GM12878 (cell line): Measurements from ENCODE around the gene GLI1. TPM values are rescaled to one million over a fixed set of nuclear protein-coding genes. Genes with fewer than 3 reads are reported as not detected.

ENCODE experiments used
- ATAC-seq: fragments of 200-7000 bp; cut with Tn5 transposase; 3 replicates; pipeline ENCODE4 v1.9.1; 2020; ENCODE audit warnings: mild to moderate bottlenecking, moderate library complexity
- BruUV-seq: library from RNA; stranded (reverse); fragments of 400-500 nt; replicated peaks from 2 replicates; lab custom pipeline; 2021; lab: Mats Ljungman, UMichigan
- CTCF ChIA-PET: fragments of 300-600 bp; sonication (Branson Sonifier 250); formaldehyde crosslinking; extraction: SDS; loops from one replicate; lab custom pipeline; 2021; ENCODE audit warnings: inconsistent platforms; lab: Yijun Ruan, JAX
- POLR2A ChIA-PET: fragments of 350-600 bp; formaldehyde crosslinking; extraction: SDS; loops from one replicate; lab custom pipeline; 2021; ENCODE audit warnings: inconsistent platforms; lab: Charles Lee
- RAD21 ChIA-PET: fragments of 300-600 bp; sonication (Branson Sonifier 250); formaldehyde crosslinking; loops from one replicate; lab custom pipeline; 2023; ENCODE audit warnings: antibody characterized with exemption; ENCODE audit not compliant: unreplicated experiment; lab: Charles Lee
- SMC1A ChIA-PET: fragments of 300-600 bp; sonication (Branson Sonifier 250); formaldehyde crosslinking; loops from one replicate; lab custom pipeline; 2023; ENCODE audit not compliant: unreplicated experiment, uncharacterized antibody; lab: Charles Lee
- DNase-seq: peaks from one replicate; pipeline ENCODE4 v3.0.0-alpha.2; 2011; ENCODE audit warnings: low read depth, low spot score
- FAIRE-seq: peaks from 3 replicates; lab custom pipeline; 2011; peaks lifted over from hg19 to GRCh38; lab: Jason Lieb, UNC
- H2AFZ ChIP-seq: 2 replicates; pipeline ENCODE4 v1.6.0; 2011; ENCODE audit warnings: low read depth, low read length, control low read depth; ENCODE audit not compliant: control insufficient read depth
- H3K27ac ChIP-seq: 2 replicates; pipeline ENCODE4 v1.5.1; 2011; ENCODE audit warnings: control low read depth; ENCODE audit not compliant: control insufficient read depth, insufficient read depth
- H3K27me3 ChIP-seq, 2 experiments: replicated peaks in 1 of 2; 2 replicates each; pipeline versions ENCODE4 v1.6.0 to v1.6.1; 2011; ENCODE audit warnings: low read length in 1 of 2; ENCODE audit not compliant: control insufficient read depth in 2 of 2, insufficient read depth in 2 of 2
- H3K36me3 ChIP-seq, 2 experiments: 2 replicates each; pipeline ENCODE4 v1.5.1; 2011; ENCODE audit warnings: low read length in 1 of 2; ENCODE audit not compliant: control insufficient read depth in 2 of 2, insufficient read depth in 2 of 2
- H3K4me1 ChIP-seq: 2 replicates; pipeline ENCODE4 v1.6.1; 2011; ENCODE audit warnings: mild to moderate bottlenecking, low read length, moderate library complexity, mixed read lengths; ENCODE audit not compliant: control insufficient read depth, insufficient read depth
- H3K4me2 ChIP-seq: 2 replicates; pipeline ENCODE4 v1.6.0; 2011; ENCODE audit warnings: control low read depth; ENCODE audit not compliant: control insufficient read depth, insufficient read depth
- H3K4me3 ChIP-seq: fragments of 200-600 bp; sonication (generic); 2 replicates; pipeline ENCODE4 v1.5.1; 2016
- H3K79me2 ChIP-seq: 2 replicates; pipeline ENCODE4 v1.6.0; 2011; ENCODE audit warnings: low read length; ENCODE audit not compliant: control insufficient read depth, insufficient read depth
- H3K9ac ChIP-seq: 2 replicates; pipeline ENCODE4 v1.8.0; 2011; ENCODE audit warnings: low read length, control low read depth, mixed read lengths; ENCODE audit not compliant: control insufficient read depth, insufficient read depth
- H3K9me3 ChIP-seq: replicated peaks from 3 replicates; pipeline ENCODE4 v1.5.1; 2011; ENCODE audit warnings: mild to moderate bottlenecking, low read length; ENCODE audit not compliant: control insufficient read depth, insufficient read depth
- H4K20me1 ChIP-seq: 2 replicates; pipeline ENCODE4 v1.6.0; 2011; ENCODE audit not compliant: control insufficient read depth, insufficient read depth
- BRCA1 ChIP-seq: IDR thresholded peaks from 2 replicates; pipeline ENCODE4 v1.6.1; 2011; ENCODE audit warnings: low read depth, low read length, improper control_type of control experiment
- CBFB ChIP-seq: IDR thresholded peaks from 2 replicates; pipeline ENCODE4 v1.6.1; 2016; ENCODE audit warnings: antibody characterized with exemption, low read depth
- CHD2 ChIP-seq: IDR thresholded peaks from 2 replicates; pipeline ENCODE4 v1.6.1; 2011; ENCODE audit warnings: low read depth, low read length, improper control_type of control experiment, borderline replicate concordance
- HCFC1 ChIP-seq: fragments of 150-350 bp; IDR thresholded peaks from 2 replicates; pipeline ENCODE4 v1.6.1; 2014; ENCODE audit warnings: low read length
- HDAC2 ChIP-seq: fragments of 200-600 bp; sonication (generic); IDR thresholded peaks from 2 replicates; pipeline ENCODE4 v1.6.1; 2017
- MEF2A ChIP-seq: IDR thresholded peaks from 2 replicates; pipeline ENCODE4 v1.6.1; 2011; ENCODE audit warnings: low read depth, mild to moderate bottlenecking, low read length, moderate library complexity; ENCODE audit not compliant: insufficient read depth
- MTA2 ChIP-seq: fragments of 450-650 bp; IDR thresholded peaks from 2 replicates; pipeline ENCODE4 v1.6.1; 2016; ENCODE audit warnings: low read depth, mild to moderate bottlenecking, moderate library complexity
- NBN ChIP-seq: fragments of 450-650 bp; IDR thresholded peaks from 2 replicates; pipeline ENCODE4 v1.6.1; 2016
- NFYB ChIP-seq: IDR thresholded peaks from 2 replicates; pipeline ENCODE4 v1.6.1; 2011; ENCODE audit warnings: low read depth, mild to moderate bottlenecking, low read length, improper control_type of control experiment, moderate library complexity; ENCODE audit not compliant: insufficient read depth
- PAX5 ChIP-seq: IDR thresholded peaks from 2 replicates; pipeline ENCODE4 v1.6.1; 2011; ENCODE audit warnings: low read depth, low read length, borderline replicate concordance
- SIX5 ChIP-seq: IDR thresholded peaks from 2 replicates; pipeline ENCODE4 v1.6.1; 2011; ENCODE audit warnings: mild to moderate bottlenecking, low read depth, low read length, moderate library complexity; ENCODE audit not compliant: severe bottlenecking
- SKIL ChIP-seq: fragments of 450-650 bp; IDR thresholded peaks from 2 replicates; pipeline ENCODE4 v1.6.1; 2017; ENCODE audit warnings: mild to moderate bottlenecking, low read depth, inconsistent platforms; ENCODE audit not compliant: poor library complexity, severe bottlenecking
- SPI1 ChIP-seq: IDR thresholded peaks from 2 replicates; pipeline ENCODE4 v1.6.1; 2011; ENCODE audit warnings: low read depth, mild to moderate bottlenecking, low read length, moderate library complexity, borderline replicate concordance; ENCODE audit not compliant: insufficient read depth
- SREBF1 ChIP-seq: IDR thresholded peaks from 2 replicates; pipeline ENCODE4 v1.6.1; 2012; ENCODE audit warnings: mild to moderate bottlenecking, low read length
- WRNIP1 ChIP-seq: IDR thresholded peaks from 2 replicates; pipeline ENCODE4 v1.6.1; 2011; ENCODE audit warnings: low read depth, low read length, improper control_type of control experiment, borderline replicate concordance
- ZNF207 ChIP-seq: fragments of 450-650 bp; IDR thresholded peaks from 2 replicates; pipeline ENCODE4 v1.6.1; 2014; ENCODE audit warnings: antibody characterized with exemption, mild to moderate bottlenecking, borderline replicate concordance
- ZNF24 ChIP-seq: fragments of 450-650 bp; IDR thresholded peaks from 2 replicates; pipeline ENCODE4 v1.6.1; 2017; ENCODE audit warnings: antibody characterized with exemption, mild to moderate bottlenecking
- ZNF687 ChIP-seq: fragments of 450-650 bp; IDR thresholded peaks from 2 replicates; pipeline ENCODE4 v1.6.1; 2017; ENCODE audit warnings: mild to moderate bottlenecking, moderate library complexity
- WGBS: methylation state at CpG from one replicate; pipeline ENCODE4 v1.1.6; 2016; ENCODE audit warnings: low lambda C conversion rate; ENCODE audit not compliant: insufficient replicate concordance, insufficient coverage; ENCODE audit errors: missing lambda C conversion rate; 5-methylcytosine and 5-hydroxymethylcytosine counted together
- in situ Hi-C: fragments of 300-500 bp; cut with MboI; formaldehyde crosslinking; loops from 9 replicates; pipeline ENCODE4 v1.14.3; 2018; ENCODE audit warnings: mixed read lengths
- intact Hi-C: fragments of 100-400 bp; cut with micrococcal nuclease; formaldehyde crosslinking; loops from one replicate; pipeline ENCODE4 v1.14.2; 2022; ENCODE audit not compliant: unreplicated experiment
- polyA plus RNA-seq, 11 experiments: library from polyadenylated mRNA; depleted of rRNA in 4 of 11; unstranded in 6 of 11; stranded (reverse) in 5 of 11; fragments of >200 nt; fragmentation: Nextera tagmentation in 4 of 11; fragmentation: Illumina TruSeq in 1 of 11; extraction: Ambion mirVana in 4 of 11; extraction: Trizol in 1 of 11; gene quantifications; 1 replicate in 1 of 11; 2 replicates in 10 of 11; pipeline versions ENCODE4 v1.2.1 to v1.2.3, GENCODE V29; 2011 to 2016; ENCODE audit warnings: inconsistent platforms in 2 of 11, missing spikeins in 2 of 11, low read depth in 1 of 11
- total RNA-seq, 4 experiments: library from RNA; depleted of rRNA in 3 of 4; stranded (reverse); fragments of >200 nt in 3 of 4; fragmentation: Illumina TruSeq in 1 of 4; extraction: Trizol in 1 of 4; gene quantifications; 2 replicates each; pipeline versions ENCODE4 v1.2.1 to v1.2.3, GENCODE V29; 2013 to 2021

GLI1 gene
- total and polyA plus RNA-seq, 10 of the 15 experiments (the other 5 are each of a cell fraction or from before 2014, with no cell fraction given): 0.27 to 1.2 (median 0.49) TPM

GRCh38 chr12:57520053-57520818 is 60.7 kb downstream of the GLI1 start, which contains the start of gene DDIT3:
DDIT3 (minus strand) TSS chr12:57520514; CDS start chr12:57517406, 3,108 bp downstream.
- H4K20me1 ChIP-seq: peaks cover 4% of the 10 kb centered on the region; the same call in 1 of the 2 replicates
- 1% methylated on average over 31 of the region's 52 CpGs for WGBS
- SMC1A ChIA-PET: interaction anchor here (0.6 to 1.6 kb wide), 7 partner anchors 19 to 153 kb away, joined by 3 to 8 read pairs (median 3); no protein-coding TSS in a partner anchor
- H3K4me3 ChIP-seq: peak within 1 kb of the TSS; percentile 98
- peaks cover 29% of the 10 kb centered on the region for H3K4me1 ChIP-seq
- peak within 1 kb of the TSS; percentile 97 for H3K9ac ChIP-seq
- POLR2A ChIA-PET: interaction anchor here (0.6 to 1.6 kb wide), 13 partner anchors 31 to 291 kb away, joined by 3 to 11 read pairs (median 4); partner anchors contain the start of genes ARHGAP9, ARHGEF25, PIP4K2C and SHMT2
- RAD21 ChIA-PET: interaction anchor here (1.0 to 2.4 kb wide), 5 partner anchors 40 to 90 kb away, joined by 3 to 9 read pairs (median 5); no protein-coding TSS in a partner anchor
- DNase-seq (peak; percentile 91), ATAC-seq (peak; percentile 83), FAIRE-seq (peak; percentile 97)
- in situ Hi-C loops (no loop called here), intact Hi-C loops (loop anchor here (5.0 kb wide), 2 partner anchors 43 to 58 kb away; partner anchors contain the start of gene ARHGAP9)
- H2AFZ ChIP-seq: peak within 1 kb of the TSS; percentile 67
- H3K27ac ChIP-seq: peak within 1 kb of the TSS; percentile 99
- H3K9me3 ChIP-seq: no peaks in the 10 kb centered on the region
- no peaks in the 10 kb centered on the region for H3K27me3 ChIP-seq
- peak within 1 kb of the TSS; percentile 92 for H3K4me2 ChIP-seq
- H3K79me2 ChIP-seq: peaks cover 50% of the 10 kb centered on the region
- BruUV-seq: TSS peak; percentile 83
- CTCF ChIA-PET: interaction anchor here (1.1 to 4.0 kb wide), 6 partner anchors 10 to 64 kb away, joined by 3 to 13 read pairs (median 5); no protein-coding TSS in a partner anchor
- peaks cover 14 to 22% of the 10 kb centered on the region in 2 experiments for H3K36me3 ChIP-seq
- TF ChIP-seq BRCA1: no peak
- no peak for TF ChIP-seq HCFC1
- no peak for TF ChIP-seq ZNF24
- no peak for TF ChIP-seq MEF2A
- no peak for TF ChIP-seq PAX5
- TF ChIP-seq SKIL: peak; percentile 65
- peak; percentile 95 for TF ChIP-seq CBFB
- 0 out of 2 replicates have a peak, but pooled peaks have one; percentile 44 for TF ChIP-seq ZNF207
- TF ChIP-seq SIX5: no peak
- no peak for TF ChIP-seq HDAC2
- TF ChIP-seq SPI1: no peak; the same call in 1 of the 2 replicates
- peak; percentile 79 for TF ChIP-seq NFYB
- TF ChIP-seq NBN: peak; percentile 67
- peak; percentile 81 for TF ChIP-seq CHD2
- TF ChIP-seq SREBF1: no peak
- TF ChIP-seq WRNIP1: peak; percentile 97; the same call in 1 of the 2 replicates
- peak; percentile 81; the same call in 1 of the 2 replicates for TF ChIP-seq ZNF687
- no peak for TF ChIP-seq MTA2
